Raji (cell line): ENCODE measurements around the gene DEPDC1B.

Source experiments
- POLR2A ChIP-seq: IDR thresholded peaks from 2 replicates; pipeline ENCODE4 v1.6.1; 2011; ENCODE audit warnings: low read depth, low read length, control low read depth; ENCODE audit not compliant: insufficient read depth

DEPDC1B gene

GRCh38 chr5:60563696-60564324, 136.2 kb downstream of the DEPDC1B start:
- TF ChIP-seq POLR2A, result no peak

GRCh38 chr5:60551829-60552228, 148.1 kb downstream of the DEPDC1B start:
- no peak for TF ChIP-seq POLR2A

GRCh38 chr5:60551250-60551649, 148.7 kb downstream of the DEPDC1B start:
- TF ChIP-seq POLR2A, result no peak

GRCh38 chr5:60550311-60550710, 149.7 kb downstream of the DEPDC1B start:
- no peak for TF ChIP-seq POLR2A

GRCh38 chr5:60549841-60550240, 150.1 kb downstream of the DEPDC1B start:
- TF ChIP-seq POLR2A, result no peak
